Sciatic nerve (tissue), 2 donors: ENCODE data around the gene TMEM154. TPM values are rescaled to one million over a fixed set of nuclear protein-coding genes. Genes with fewer than 3 reads are reported as not detected.
"Not testable (repeated sequence)": the region's sequence is repeated elsewhere in the genome, so short reads cannot be mapped to it uniquely, and the experiment has no call there.

Experiments
- ATAC-seq: fragments of 200-7000 bp; cut with Tn5 transposase; one replicate; pipeline ENCODE4 v1.9.1; 2020; ENCODE audit warnings: mild to moderate bottlenecking, moderate library complexity
- DNase-seq: peaks from one replicate; pipeline ENCODE4 v3.0.0-alpha.2; 2020; ENCODE audit warnings: low spot score
- intact Hi-C: fragments of 100-400 bp; cut with DNase I; formaldehyde crosslinking; loops from one replicate; pipeline ENCODE4 v1.14.2; 2022
- total RNA-seq: library from RNA; stranded (reverse); fragmentation: NEBNext Ultra II Directional; extraction: Animal tissue kit (Norgen Biotek cat#: 25700); gene quantifications from one replicate; pipeline ENCODE4 v1.2.1, GENCODE V29; 2021
- donor health status: DM: no; HTN: no; CAD: no.
- donor health status: DM: no; HTN: no; CAD: no.

The TMEM154 gene
- total RNA-seq, 1 donor from 2014 or later, result 3.7 TPM

DNA sequence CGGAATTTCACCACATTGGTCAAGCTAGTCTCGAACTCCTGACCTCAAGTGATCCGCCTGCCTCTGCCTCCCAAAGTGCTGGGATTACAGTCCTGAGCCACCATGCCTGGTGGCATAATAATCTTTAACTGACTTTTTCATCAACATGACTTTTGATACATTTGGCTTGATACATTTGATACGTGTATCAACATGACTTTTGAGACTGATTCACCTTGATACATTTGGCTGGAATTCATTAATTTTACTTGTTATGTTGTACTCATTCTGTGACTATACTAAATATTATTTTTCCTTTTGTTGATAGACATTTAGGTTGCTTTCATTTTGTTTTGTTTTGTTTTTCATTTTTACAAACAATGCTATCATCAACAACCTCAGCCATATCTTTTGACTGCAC, 6.3 kb downstream of the TMEM154 start:
- ATAC-seq, result no peak
- intact Hi-C loops, result no loop called here

DNA sequence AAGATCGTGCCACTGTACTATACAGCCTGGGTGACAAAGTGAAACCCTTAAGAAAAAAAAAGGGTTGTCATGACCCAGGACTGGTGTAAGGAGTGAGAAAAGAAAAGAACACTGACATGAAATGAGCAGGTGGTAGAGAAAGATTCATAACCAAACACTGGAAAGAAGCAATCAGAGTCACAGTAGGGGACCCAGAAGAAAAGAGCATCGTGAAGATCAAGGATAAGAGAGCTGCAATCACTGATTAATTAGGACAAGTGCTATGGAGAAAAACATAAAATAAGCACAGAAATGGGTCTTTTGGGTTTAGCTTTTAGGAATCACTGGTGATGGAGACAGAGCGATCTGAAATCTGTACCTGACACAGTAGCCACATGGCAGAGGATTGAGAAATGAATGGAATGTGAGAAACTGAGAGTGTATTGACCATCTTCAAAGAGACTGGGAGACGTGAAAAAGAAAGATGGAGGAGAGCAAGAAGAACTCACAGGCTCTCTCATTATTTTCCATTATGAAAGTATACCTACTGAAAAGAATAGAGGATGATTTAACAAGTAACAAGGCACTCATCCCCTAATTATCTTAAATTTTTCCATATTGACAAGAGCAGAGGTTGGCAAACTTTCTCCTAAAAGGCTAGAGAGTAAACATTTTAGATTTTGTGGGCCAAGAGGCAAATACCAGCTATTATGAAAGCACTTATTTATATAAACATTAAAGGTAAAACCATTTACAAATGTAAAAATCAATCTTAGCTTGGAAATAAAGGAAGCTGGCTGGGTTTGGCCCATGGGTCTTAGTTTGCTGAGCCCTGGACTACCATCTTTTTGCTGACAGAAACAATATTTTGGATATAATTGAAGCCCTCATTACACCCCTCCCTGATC, 7.3 kb downstream of the TMEM154 start:
- no peak for ATAC-seq
- intact Hi-C loops, result no loop called here

More for the DNA sequence above, 6.3 kb downstream of the TMEM154 start:
- DNase-seq, result no peak

DNA sequence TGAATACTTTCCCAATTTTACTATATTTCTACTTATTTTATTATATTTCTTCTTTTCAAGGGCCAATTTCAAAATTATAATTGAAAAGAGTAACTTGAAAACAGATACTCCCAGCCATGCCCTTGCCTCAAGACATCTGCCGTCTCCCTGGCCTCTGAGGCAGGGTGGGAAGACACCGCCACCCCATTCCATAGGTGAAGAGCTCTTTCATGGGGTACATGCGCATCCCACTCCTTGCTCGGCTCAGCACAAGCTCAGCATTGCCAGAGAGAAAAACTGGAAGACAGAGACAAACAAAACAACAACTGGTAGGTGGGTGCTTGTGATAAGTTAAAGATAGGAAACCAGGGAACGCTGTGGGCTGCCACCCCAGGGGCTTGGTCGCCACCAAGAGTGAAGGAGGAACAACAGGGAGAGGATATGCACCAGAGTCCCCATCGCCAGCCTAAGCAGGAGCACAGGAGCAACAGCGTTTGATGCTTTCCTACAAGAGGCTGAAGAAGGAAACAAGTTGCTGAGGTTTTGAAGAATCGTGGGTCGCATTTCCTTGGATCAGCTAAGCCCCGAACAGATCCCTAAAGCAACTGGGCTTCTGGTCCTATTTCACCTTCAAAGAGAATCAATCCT, 11.3 kb downstream of the TMEM154 start:
- ATAC-seq (no peak), DNase-seq (no peak)
- intact Hi-C loops, result no loop called here

More for the DNA sequence above, 7.3 kb downstream of the TMEM154 start:
- no peak for DNase-seq

DNA sequence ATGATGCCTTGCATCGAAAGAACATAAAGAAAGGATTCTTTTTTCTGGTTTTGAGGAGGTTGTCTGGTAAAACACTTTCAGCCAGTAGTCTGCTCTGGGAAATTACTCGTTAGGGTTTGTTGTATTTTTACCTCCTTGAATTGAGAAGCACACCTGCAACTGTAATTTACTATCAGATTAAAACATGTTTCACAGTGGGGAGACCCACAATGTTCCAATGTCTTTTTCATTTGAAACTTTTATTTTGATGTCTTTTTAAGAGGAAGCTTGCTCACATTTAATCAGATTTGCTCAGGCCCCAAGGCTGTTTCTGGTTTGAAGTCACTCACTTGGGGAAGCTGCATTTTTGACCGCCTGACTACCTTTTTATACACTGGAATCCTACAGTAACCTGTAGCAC, 12.0 kb downstream of the TMEM154 start:
- DNase-seq (no peak), ATAC-seq (no peak)
- intact Hi-C loops, result no loop called here

DNA sequence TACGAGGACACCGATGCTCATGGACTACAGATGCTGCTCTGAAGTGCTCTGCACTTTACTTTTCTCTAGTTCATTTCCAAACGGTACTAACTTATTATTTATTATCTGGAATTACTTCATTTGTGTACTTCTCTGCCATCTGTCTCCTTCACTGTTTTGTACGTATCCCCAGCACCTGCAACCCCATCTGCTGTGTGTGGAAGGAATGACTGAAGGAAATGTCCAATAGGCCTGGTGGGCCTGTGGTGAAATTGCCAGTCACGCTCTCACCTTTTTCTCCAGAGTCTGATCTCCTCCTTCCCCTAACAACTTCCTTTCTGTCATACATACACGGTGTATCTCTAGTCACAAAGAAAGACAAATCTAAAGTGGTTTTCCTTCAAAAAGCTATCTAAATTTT, 12.9 kb downstream of the TMEM154 start:
- DNase-seq, result no peak
- no peak for ATAC-seq
- intact Hi-C loops, result no loop called here

DNA sequence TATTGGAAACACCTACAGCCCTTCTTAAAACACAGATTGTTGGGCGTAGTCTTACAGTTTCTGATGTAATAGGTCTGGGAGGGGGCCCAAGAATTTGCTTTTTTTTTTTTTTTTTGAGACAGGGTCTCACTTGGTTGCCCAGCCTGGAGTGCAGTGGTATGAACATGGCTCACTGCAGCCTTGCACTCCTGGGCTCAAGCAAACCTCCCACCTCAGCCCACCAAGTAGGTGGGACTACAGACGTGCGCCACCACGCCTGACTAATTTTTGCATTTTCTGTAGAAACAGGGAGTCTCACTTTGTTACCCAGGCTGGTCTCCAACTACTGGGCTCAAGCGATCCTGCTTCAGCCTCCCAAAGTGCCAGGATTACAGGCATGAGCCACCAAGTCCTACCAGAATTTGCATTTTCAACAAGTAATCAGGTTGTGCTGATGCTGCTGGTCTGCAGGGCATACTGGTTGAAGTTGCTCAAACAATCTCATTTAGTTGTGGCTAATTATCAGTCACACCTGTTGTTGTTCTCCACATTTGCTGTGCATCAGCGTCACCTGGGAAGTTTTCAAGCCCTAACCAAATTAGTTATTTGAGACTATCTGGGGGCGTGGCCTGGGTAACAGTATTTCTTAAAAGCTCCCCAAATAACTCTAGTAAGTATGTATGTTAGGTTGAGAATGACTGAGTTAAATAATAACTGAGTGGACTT, 14.0 kb downstream of the TMEM154 start:
- DNase-seq, result no peak
- intact Hi-C loops, result no loop called here
- no peak for ATAC-seq

DNA sequence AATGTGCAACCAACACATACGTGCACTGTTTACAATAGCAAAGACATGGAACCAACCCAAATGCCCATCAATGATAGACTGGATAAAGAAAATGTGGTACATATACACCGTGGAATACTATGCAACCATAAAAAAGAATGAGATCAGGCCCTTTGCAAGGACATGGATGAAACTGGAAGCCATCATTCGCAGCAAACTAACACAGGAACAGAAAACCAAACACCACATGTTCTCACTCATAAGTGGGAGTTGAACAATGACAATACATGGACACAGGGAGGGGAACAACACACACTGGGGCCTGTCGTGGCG, 15.8 kb downstream of the TMEM154 start:
- intact Hi-C loops, ATAC-seq: not testable (repeated sequence)

DNA sequence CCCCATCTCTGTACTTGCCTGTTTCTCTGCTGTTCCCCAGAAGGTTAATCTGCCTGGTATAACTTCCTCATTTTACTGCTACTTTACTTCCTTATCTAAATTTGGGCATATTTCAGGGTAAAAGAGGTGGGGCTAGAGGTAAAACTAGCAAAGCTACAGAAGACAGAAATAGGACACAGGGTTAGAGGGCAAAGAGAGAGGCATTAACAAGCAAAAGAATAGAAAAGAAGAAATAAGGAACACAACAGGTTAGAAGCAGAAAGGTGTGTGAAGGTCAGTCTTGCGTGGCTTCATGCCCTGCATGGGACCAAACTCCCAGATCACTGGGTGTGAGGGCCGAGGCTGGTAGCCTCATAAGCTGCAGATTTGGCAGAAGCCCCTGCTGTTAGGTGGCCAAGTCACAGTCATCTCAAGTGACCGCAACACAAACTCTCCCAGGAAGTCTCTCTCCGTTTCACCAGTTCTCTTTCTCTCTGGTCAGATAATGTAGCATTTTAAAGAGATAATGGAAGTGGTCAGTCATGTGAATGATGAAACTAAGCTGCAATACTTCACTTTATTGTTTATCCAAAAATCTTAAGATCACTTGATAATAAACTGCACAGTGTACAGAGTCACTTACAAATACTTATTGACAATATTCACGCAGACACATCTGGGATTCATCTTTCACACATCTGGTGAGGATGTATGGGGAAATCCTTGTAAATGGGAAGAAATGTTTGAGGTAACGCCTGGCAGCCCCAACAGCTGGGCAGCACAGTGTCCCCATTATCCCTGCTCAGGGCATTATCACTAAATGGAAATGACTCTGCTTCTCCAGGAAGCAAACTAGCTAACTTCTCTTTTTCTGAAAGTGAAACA, 16.4 kb downstream of the TMEM154 start:
- intact Hi-C loops, result no loop called here
- ATAC-seq (no peak), DNase-seq (no peak)

More for the DNA sequence above, 15.8 kb downstream of the TMEM154 start:
- not testable (repeated sequence) for DNase-seq

DNA sequence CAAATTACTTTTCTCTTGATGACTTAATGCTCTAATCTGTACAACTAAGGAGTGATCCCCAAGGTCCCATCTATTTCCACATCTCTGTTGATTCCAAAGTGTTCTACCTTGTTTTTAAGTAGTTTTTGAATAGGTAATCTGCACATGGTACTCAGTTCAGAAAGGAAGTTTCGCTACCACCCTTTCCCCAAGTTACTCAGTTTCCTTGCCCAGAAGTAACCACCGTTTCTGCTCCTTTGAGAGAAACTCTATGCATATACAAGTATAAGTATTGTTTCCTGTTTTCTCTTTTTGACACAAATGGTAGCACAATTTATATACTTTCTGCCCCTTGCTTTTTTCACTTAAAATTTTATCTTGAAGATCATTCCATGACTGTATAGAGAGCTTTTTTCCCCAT, 18.1 kb downstream of the TMEM154 start:
- DNase-seq, result no peak
- ATAC-seq, result no peak
- intact Hi-C loops, result no loop called here

DNA sequence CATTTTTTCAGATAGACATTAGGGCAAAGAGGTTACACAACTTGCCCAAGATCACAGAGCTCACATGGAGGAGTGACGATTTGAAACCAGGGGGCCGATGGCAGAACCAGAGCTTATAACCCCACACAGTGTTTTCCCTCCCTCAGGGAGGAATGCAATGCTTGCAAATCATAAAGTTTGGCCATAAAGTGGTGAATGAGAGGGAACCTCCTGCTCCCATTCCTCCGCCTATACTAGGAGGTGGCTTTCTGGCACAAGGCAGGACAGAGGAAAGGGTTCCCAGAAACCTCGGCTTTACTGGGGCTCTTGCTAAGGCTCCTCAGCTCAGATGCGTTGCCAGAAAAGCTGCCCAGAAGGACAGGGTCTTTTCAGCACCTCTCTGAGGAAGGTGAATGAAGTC, 19.3 kb downstream of the TMEM154 start:
- no peak for ATAC-seq
- DNase-seq, result no peak
- intact Hi-C loops, result no loop called here

DNA sequence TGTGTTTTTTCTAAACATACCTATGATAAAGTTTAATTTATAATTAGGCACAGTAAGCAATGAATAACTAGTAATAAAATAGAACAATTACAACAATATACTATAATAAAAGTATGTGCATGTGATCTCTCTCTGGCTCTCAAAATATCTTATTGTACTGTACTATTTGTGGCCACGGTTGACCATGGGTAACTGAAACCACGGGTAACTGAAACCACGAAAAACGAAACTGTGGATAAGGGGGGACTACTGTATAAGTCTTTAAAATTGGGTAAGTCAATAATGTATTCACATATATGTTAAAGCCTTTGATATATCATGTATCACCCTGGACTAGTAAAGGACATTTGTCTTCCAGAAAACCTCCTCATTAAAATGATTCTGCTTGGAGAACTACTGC, 20.0 kb downstream of the TMEM154 start:
- intact Hi-C loops, result no loop called here
- ATAC-seq (no peak), DNase-seq (no peak)

DNA sequence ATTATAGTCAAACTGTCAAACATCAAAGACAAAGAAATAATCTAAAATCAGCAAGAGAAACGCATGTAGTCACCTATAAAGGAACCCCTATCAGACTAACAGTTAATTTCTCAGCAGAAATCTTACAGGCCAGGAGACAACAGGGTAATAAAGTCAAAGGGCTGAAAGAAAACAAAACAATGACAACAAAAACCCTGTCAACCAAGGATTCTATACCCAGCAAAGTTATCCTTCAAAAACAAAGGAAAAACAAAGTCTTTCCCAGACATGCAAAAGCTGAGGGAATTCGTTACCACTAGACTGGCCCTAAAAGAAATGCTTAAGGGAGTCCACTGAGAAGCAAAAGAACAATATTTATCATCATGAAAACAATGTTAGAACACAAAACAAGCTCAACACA, 22.1 kb downstream of the TMEM154 start:
- intact Hi-C loops, result no loop called here
- no peak for DNase-seq
- no peak for ATAC-seq

DNA sequence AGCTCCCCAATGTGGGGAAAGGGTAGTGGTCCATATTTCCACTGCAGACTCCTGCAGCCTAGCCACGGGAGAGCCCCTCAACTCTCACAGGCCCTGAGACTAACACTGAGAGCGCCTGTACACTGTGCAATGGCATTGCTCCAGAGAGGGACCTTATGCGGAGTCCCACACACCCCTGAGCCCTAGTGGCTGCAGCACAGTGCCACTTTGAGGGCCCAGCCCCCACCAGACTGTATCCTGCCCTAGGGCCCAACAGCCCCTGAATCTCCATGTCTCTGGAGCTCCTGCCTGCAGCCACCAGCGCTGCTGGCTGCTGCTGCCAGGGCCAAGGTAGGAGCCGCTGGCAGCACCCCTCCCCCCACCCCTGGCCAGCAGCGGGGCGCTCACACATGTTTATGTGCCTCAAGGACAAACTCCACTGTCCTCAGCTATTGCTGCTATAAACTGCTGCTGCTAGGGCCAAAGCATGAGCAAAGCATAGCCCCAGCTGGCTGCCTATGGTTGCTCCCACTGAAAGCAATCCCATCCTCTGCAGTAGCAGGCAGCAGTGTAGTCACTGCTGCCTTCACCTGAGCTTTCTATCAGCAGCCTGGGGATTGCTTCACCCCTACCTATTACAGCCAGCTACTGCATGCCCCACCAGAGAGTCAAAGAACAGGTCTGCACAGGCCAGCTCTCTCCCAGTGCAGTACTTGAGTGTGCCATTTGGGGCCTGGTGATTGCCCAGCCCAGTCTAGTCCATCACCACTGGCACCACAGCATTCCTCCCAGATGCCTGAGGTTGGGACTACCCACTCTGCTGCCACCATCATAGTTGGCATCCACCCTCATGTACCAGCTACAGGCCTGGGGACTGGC, 24.3 kb downstream of the TMEM154 start:
- DNase-seq, result no peak
- intact Hi-C loops, result no loop called here
- no peak for ATAC-seq

DNA sequence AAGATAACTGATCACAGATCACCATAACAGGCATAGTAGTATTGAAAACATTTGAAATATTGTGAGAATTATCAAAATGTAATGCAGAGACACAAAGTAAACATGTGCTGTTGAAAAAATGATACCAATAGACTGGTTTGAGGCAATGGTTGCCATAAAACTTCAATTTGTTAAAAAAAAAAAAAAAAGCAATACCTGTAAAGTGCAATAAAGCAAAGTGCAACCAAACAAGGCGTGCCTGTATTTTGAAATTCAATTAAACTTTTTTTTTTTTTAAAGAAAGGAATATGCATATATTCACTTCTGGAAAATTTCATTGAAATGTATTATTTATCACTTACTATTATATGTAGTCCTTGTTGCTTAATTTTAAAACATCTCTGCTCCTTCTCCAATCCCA, 27.7 kb downstream of the TMEM154 start:
- DNase-seq, result no peak
- intact Hi-C loops, result no loop called here
- no peak for ATAC-seq

DNA sequence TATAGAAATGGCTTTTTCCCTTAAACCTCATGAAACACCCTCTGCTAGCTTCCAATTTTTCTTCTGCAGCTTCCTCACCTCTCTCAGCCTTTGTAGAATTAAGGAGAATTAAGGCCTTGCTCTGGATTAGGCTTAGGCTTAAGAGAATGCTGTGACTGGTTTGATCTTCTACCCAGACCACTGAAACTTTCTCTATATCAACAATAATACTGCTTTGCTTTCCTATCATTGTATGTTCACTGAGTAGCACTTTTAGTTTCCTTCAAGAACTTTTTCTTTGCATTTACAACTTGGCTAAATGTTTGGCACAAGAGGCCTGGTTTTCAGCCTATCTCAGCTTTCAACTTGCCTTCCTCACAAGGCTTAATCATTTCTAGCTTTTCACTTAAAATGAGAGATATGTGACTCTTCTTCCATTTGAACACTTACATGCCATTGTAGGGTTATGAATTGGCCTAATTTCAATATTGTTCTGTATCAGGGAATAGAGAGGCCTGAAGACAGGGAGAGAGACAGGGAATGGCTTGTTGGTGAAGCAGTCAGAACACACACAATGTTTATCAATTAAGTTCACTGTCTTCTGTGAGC, 28.2 kb downstream of the TMEM154 start:
- intact Hi-C loops, result no loop called here
- DNase-seq, result no peak
- ATAC-seq, result no peak

DNA sequence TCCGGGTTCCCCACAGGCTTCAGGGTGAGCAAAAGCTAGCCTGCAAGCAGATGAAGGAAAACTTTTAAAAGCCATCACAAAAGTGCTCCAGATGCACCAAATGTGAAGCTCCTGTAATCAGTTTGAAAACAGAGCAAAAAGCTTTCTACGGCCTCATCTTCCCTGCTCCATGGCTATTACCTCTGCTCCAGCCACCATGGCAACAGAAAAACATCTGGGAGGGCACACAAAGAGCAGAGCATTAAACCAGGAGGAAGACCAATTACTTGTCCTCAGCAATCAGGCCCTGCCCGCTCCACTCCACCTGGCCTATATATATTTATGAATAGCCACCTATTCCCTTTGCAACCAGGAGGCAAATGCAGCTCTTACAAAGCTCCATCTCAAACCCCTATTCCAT, 33.6 kb downstream of the TMEM154 start:
- DNase-seq (no peak), ATAC-seq (no peak)
- intact Hi-C loops, result no loop called here

DNA sequence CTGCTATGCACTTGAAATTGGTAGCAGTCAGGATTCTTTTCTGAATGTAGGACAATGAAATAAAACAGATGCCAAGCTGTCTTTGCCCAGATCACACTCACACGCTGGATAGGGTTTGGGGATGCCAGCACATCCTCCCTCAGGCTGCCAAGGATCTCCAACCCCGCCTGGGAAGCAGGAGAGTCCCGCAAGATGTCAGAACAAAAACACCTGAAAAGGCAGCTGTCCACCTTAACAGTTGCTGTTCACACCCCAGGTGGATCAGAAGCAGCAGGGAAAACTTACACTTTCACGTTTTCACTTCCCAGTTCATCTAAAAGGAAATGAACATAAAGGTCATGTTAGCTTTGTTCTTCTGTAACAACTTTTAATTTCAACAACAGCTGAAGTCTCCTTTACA, 35.7 kb downstream of the TMEM154 start:
- DNase-seq, result no peak
- intact Hi-C loops, result no loop called here
- no peak for ATAC-seq
